Hematopoietic multipotent progenitor cell treated with erythropoietin and hydrocortisone succinate and interleukin-3 and kit ligand, for 4 days (in vitro differentiated cells): Measurements from ENCODE around the gene DHX34.
"Not testable (repeated sequence)": the region's sequence is repeated elsewhere in the genome, so short reads cannot be mapped to it uniquely, and the experiment has no call there.

Experiments used
- DNase-seq: peaks from one replicate; pipeline ENCODE4 v3.0.0-alpha.2; 2015

The DHX34 gene

GRCh38 chr19:47331931-47332547, 17.1 kb upstream of the DHX34 start, which contains the start of gene C5AR2:
TSS of gene C5AR2 (plus strand) at chr19:47332175. CDS start at chr19:47340800, 8,625 bp downstream.
- peak; percentile 24 for DNase-seq

GRCh38 chr19:47336765-47337718, 12.1 kb upstream of the DHX34 start:
- DNase-seq, result peak; percentile 90

- DNase-seq, result no peak
These were observed 9.8 kb upstream of the DHX34 start for GRCh38 chr19:47339196-47339880.

GRCh38 chr19:47340477-47341208, 8.5 kb upstream of the DHX34 start:
- no peak for DNase-seq

GRCh38 chr19:47341734-47342133, 7.4 kb upstream of the DHX34 start:
- no peak for DNase-seq

- no peak for DNase-seq
These were observed 5.8 kb upstream of the DHX34 start for GRCh38 chr19:47343194-47343802.

GRCh38 chr19:47344425-47344824, 4.7 kb upstream of the DHX34 start:
- DNase-seq, result no peak

GRCh38 chr19:47346024-47346423, 3.1 kb upstream of the DHX34 start:
- DNase-seq, result not testable (repeated sequence)

GRCh38 chr19:47350630-47351029, 1.5 kb downstream of the DHX34 start:
- DNase-seq, result no peak

- DNase-seq, result peak; percentile 83
These were observed 2.4 kb downstream of the DHX34 start for GRCh38 chr19:47351548-47351947.

GRCh38 chr19:47352095-47352494, 3.0 kb downstream of the DHX34 start:
- no peak for DNase-seq

- DNase-seq, result no peak
These were observed 4.2 kb downstream of the DHX34 start for GRCh38 chr19:47353307-47353712.

GRCh38 chr19:47356900-47357299, 7.8 kb downstream of the DHX34 start:
- DNase-seq, result no peak

GRCh38 chr19:47357788-47358680, 8.9 kb downstream of the DHX34 start:
- DNase-seq, result peak; percentile 59

GRCh38 chr19:47358936-47359335, 9.8 kb downstream of the DHX34 start:
- DNase-seq, result no peak

GRCh38 chr19:47362321-47362720, 13.2 kb downstream of the DHX34 start:
- DNase-seq, result no peak

- DNase-seq, result peak; percentile 38
These were observed 14.8 kb downstream of the DHX34 start for GRCh38 chr19:47363758-47364531.

- DNase-seq, result not testable (repeated sequence)
These were observed 16.3 kb downstream of the DHX34 start for GRCh38 chr19:47365455-47365854.

GRCh38 chr19:47370045-47370611, 21.0 kb downstream of the DHX34 start:
- DNase-seq, result peak; percentile 72

GRCh38 chr19:47371261-47371660, 22.1 kb downstream of the DHX34 start:
- DNase-seq, result no peak
